HAP-1 (cell line): Measurements from ENCODE around the gene CXCL16.

Experiments
- DNase-seq, 2 experiments: peaks; one replicate each; pipeline ENCODE4 v3.0.0-alpha.2; 2016 to 2020; ENCODE audit warnings: low spot score in 2 of 2
- H3K27me3 ChIP-seq: fragments of 250-450 bp; sonication (Bioruptor Pico); 2 replicates; pipeline ENCODE4 v1.5.1; 2020; ENCODE audit warnings: low read depth, mild to moderate bottlenecking, moderate library complexity
- H3K36me3 ChIP-seq: fragments of 250-450 bp; sonication (Bioruptor Pico); replicated peaks from 2 replicates; pipeline ENCODE4 v1.5.1; 2020; ENCODE audit warnings: mild to moderate bottlenecking
- H3K4me1 ChIP-seq: fragments of 250-450 bp; sonication (Bioruptor Pico); 2 replicates; pipeline ENCODE4 v1.5.1; 2020; ENCODE audit warnings: mild to moderate bottlenecking
- H3K4me3 ChIP-seq: fragments of 250-450 bp; sonication (Bioruptor Pico); 2 replicates; pipeline ENCODE4 v1.5.1; 2020; ENCODE audit warnings: mild to moderate bottlenecking, moderate library complexity
- H3K9me3 ChIP-seq: fragments of 250-450 bp; sonication (Bioruptor Pico); 2 replicates; pipeline ENCODE4 v1.5.1; 2020; ENCODE audit warnings: mild to moderate bottlenecking, moderate library complexity
- in situ Hi-C: fragments of 300-500 bp; cut with MboI; formaldehyde crosslinking; loops from 3 replicates; pipeline ENCODE4 v1.14.3; 2020; ENCODE audit warnings: low sequenced_read_pairs, inconsistent platforms, mixed read lengths

The CXCL16 gene, protein sequence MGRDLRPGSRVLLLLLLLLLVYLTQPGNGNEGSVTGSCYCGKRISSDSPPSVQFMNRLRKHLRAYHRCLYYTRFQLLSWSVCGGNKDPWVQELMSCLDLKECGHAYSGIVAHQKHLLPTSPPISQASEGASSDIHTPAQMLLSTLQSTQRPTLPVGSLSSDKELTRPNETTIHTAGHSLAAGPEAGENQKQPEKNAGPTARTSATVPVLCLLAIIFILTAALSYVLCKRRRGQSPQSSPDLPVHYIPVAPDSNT

DNA sequence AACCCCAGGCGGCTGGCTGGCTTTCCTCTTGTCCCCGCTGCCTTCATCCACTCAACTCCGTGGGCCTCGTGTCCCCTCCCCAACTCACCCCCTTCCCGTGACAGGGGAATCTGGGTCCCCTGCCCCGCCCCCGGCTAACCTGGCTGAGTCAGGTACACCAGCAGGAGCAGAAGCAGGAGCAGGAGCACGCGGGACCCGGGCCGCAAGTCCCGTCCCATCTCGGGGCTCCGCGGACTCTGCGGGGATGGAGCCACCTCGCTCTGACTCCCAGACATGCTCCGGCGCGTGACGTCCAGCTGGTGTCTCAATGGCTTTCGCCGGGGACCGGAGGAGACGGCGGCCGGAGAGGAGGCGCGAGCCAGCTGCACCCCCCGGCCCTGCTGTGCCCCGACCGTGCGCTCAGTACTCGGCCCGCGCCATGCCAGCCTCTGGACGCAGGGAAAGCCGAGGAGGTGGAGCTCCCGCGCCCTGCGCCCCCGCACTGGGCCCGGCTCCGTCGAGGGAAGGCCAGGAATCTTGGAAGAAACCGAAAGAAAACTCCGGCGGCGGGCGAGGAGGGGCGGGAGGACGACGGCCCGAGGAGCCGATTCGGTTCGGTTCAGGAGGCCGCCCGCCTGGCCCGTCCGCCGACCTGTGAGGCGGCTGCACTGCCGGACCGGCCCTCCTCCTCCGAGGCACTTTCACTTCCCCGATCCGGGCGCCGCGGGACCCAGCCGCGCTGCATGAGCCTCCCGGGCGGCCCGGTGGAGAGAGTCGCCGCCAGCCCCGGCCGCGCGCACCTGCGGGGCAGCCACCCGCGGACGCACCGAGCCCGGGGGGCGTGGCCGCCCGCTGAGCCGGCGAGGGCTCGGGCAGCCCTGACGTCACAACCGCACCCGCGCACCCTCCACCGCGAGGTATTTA is at the start of gene CXCL16, which contains the start of gene ZMYND15:
Gene CXCL16 (minus strand): TSS at position 807 of the 903 bp plus-strand sequence. CDS start 589 bp downstream, at position 218.
Gene ZMYND15 (plus strand): TSS at position 712 of the 903 bp plus-strand sequence. CDS start 716 bp downstream, outside the sequence.
- Histone ChIP-seq H3K4me1 (no peaks in the 10 kb centered on the region; the same call in 1 of the 2 replicates), H3K36me3 (no peaks in the 10 kb centered on the region), H3K9me3 (no peaks in the 10 kb centered on the region), H3K4me3 (peak within 1 kb of the TSS; percentile 54), H3K27me3 (no peaks in the 10 kb centered on the region)
- in situ Hi-C loops, result no loop called here
- peak in 1 of 2 experiments; percentile 55 for DNase-seq

DNA sequence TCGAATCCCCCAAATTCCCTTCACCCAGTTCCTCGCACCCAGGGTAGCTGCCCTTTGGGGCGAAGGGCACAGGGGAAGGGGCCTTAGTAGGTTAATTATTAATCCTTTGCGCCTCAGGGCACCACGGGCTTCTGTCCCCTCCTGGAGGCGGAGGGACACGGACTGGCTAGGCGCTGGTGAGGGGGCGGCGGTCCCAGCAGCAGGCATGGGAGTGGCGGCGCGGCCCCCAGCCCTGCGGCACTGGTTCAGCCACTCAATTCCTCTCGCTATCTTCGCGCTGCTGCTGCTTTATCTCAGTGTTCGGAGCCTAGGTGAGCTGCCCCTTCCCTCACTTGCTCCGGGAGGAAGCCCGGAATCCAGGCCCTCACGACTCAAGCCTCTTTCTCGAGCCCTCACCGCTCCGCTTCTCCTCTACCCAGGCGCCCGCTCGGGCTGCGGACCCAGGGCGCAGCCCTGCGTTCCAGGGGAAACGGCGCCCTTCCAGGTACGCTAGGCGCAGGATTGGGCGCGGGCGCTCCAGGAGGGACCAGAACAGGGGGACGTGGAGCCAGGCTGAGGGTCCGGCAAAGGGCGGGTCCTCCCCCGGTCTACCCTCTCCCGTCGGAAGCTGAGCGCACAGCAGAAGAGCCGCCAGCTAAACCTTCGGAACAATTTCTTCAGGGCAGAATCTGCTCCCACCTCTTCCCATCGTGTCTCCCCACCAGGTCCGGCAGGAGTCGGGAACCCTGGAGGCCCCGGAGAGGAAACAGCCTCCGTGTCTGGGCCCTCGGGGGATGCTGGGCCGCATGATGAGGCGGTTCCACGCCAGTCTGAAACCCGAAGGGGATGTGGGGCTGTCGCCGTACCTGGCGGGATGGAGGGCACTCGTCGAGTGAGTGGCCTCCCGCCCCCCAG is 49.3 kb upstream of the CXCL16 start, which contains the start of gene GLTPD2:
Gene GLTPD2 (plus strand): TSS at position 158 of the 894 bp plus-strand sequence. CDS start 48 bp downstream, at position 206.
- Histone ChIP-seq H3K4me3 (peak within 1 kb of the TSS; percentile 37), H3K9me3 (peaks cover 3% of the 10 kb centered on the region; the same call in 1 of the 2 replicates), H3K4me1 (peaks cover 15% of the 10 kb centered on the region), H3K27me3 (no peaks in the 10 kb centered on the region), H3K36me3 (no peaks in the 10 kb centered on the region)
- in situ Hi-C loops, result no loop called here
- DNase-seq, result no peak

DNA sequence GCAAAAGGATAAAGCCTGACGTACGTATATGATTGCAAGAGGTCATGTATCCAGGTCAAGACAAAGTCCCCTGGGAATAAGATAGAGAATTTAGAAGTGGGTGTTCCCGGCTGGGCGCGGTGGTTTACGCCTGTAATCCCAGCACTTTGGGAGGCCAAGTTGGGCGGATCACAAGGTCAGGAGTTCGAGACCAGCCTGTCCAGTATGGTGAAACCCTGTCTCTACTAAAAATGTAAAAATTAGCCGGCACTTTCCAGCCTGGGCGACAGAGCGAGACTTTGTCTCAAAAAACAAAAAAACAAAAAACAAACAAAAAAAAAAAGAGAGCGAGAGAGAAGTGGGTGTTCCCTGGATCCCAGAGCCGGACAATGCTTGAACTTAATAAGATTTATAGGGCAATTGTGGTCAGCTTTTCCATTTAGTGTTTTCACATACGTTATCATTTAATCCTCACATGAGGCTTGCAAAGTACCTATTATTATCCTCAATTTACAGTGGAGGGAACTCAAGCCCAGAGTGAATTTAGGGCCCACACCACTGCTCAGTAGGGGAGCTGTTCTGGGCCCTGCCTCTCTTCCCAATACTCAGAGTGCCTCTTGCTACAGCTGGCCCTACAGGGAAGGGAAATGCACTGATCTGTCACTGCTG is 48.6 kb upstream of the CXCL16 start:
- DNase-seq, result no peak
- peaks cover 15% of the 10 kb centered on the region for H3K4me1 ChIP-seq
- peaks cover 3% of the 10 kb centered on the region; the same call in 1 of the 2 replicates for H3K9me3 ChIP-seq
- H3K4me3 ChIP-seq, result no peak overlapping the region
- H3K27me3 ChIP-seq, result 0 out of 2 replicates have a peak, but pooled peaks cover 2% of the 10 kb centered on the region
- H3K36me3 ChIP-seq, result no peaks in the 10 kb centered on the region
- in situ Hi-C loops, result no loop called here

DNA sequence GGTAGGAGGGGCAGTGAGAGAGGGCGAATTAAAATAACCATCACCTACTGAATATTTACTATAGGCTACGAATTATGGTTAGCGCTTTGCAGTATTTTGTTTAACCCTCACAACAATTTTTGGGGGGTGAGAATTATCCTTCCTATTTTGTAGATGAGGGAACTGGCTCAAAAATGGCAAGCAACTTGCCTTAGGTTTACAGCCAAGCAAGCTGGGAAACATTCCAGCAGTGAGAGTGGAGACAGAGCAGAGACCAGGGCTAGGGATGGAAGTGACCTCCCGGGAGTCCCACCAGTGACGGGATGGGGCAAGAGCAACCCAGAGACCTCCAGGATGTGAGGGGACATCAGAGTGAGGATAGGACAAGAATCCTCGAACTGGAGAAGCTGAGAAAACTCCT is 46.8 kb upstream of the CXCL16 start:
- DNase-seq, result no peak
- Histone ChIP-seq H3K4me3 (no peak overlapping the region), H3K36me3 (no peaks in the 10 kb centered on the region), H3K27me3 (0 out of 2 replicates have a peak, but pooled peaks cover 2% of the 10 kb centered on the region), H3K4me1 (peaks cover 15% of the 10 kb centered on the region), H3K9me3 (peaks cover 3% of the 10 kb centered on the region; the same call in 1 of the 2 replicates)
- in situ Hi-C loops, result no loop called here

DNA sequence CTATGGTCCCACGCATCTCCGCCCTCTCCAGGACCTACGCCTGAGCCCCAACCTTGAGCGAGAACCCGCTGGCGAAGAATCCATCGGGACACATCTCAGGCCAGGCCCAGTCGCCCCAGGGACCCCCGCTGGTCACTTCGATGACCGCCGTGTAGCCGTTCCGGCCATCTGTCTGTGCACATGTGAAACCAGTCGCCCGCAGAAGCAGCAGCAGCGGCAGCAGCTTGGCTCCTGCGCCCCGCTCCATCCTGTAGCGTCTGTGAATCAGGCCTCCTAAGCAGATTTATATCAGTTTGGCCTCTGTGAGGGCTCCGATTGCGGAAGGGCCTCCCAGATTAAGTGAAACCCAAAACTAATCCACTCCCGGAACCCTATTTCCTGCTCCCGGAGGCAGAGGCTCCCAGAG is 46.4 kb upstream of the CXCL16 start, which contains the start of gene VMO1:
Gene VMO1 (minus strand): TSS at position 259 of the 406 bp plus-strand sequence. CDS start 12 bp downstream, at position 247.
- Histone ChIP-seq H3K36me3 (no peaks in the 10 kb centered on the region), H3K4me1 (peaks cover 15% of the 10 kb centered on the region), H3K9me3 (peaks cover 3% of the 10 kb centered on the region; the same call in 1 of the 2 replicates), H3K4me3 (no peak within 1 kb of the TSS), H3K27me3 (0 out of 2 replicates have a peak, but pooled peaks cover 2% of the 10 kb centered on the region)
- in situ Hi-C loops, result no loop called here
- DNase-seq, result no peak

DNA sequence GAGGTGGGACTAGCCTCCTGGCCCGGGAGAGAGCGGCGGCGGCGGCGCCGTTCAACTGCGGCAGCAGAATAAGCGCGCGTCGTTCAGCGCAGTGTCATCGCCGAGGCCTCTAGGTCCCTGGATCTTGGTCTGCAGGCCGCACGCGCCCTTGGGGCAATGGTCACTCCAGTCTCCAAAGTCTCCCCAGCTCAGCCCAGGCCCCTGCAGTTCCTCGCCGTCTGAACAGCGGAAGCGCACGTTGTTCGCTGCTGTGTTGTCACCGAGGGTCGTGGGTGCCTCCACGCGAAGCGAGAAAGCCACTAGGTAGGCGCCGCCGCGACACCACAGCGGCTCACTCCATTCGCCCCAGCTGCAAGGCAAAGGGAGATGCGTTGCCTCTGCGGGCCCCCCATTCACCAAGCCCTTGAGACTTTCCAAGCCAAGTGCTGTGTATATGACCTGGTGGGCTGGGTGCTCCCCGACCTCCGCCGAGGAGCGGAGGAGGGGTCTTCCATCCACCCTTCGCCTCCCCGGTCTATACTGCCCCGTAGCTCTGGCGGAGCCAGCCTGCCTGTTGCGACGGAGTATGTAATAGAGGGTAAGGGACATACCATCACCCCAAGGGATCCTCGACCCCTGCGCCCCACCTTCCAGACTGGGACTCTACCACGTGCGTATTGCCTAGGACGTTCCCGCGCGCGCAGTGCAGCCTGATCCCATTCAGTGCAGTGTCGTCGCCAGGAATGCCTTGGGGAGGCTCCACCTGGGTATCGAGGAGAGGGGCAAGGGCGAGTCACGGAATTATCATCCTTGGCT is 45.8 kb upstream of the CXCL16 start:
- 0 out of 2 replicates have a peak, but pooled peaks cover 2% of the 10 kb centered on the region for H3K27me3 ChIP-seq
- H3K9me3 ChIP-seq, result peaks cover 3% of the 10 kb centered on the region; the same call in 1 of the 2 replicates
- in situ Hi-C loops, result no loop called here
- DNase-seq, result no peak
- H3K4me1 ChIP-seq, result peaks cover 15% of the 10 kb centered on the region
- H3K4me3 ChIP-seq, result no peak overlapping the region
- H3K36me3 ChIP-seq, result no peaks in the 10 kb centered on the region

DNA sequence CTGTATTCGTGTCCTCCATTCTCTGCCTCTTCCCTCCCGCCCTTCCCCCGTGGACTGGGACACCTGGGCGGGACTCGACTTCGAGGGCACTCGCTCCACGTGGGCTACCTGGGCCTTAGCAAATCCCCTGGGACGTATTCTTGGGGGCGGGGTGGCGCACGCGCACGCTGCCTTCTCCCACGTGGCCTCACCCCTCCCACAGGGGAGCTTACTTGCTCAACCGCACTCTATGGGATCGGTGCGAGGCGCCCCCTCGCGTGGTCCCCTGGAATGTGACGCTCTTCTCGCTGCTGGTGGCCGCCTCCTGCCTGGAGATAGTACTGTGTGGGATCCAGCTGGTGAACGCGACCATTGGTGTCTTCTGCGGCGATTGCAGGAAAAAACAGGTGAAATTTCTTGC is 42.9 kb upstream of the CXCL16 start:
- DNase-seq, result no peak
- H3K4me1 ChIP-seq, result peaks cover 4% of the 10 kb centered on the region; the same call in 1 of the 2 replicates
- in situ Hi-C loops, result no loop called here
- H3K9me3 ChIP-seq, result no peaks in the 10 kb centered on the region; the same call in 1 of the 2 replicates
- no peak overlapping the region for H3K4me3 ChIP-seq
- H3K27me3 ChIP-seq, result 0 out of 2 replicates have a peak, but pooled peaks cover 2% of the 10 kb centered on the region
- no peaks in the 10 kb centered on the region for H3K36me3 ChIP-seq

DNA sequence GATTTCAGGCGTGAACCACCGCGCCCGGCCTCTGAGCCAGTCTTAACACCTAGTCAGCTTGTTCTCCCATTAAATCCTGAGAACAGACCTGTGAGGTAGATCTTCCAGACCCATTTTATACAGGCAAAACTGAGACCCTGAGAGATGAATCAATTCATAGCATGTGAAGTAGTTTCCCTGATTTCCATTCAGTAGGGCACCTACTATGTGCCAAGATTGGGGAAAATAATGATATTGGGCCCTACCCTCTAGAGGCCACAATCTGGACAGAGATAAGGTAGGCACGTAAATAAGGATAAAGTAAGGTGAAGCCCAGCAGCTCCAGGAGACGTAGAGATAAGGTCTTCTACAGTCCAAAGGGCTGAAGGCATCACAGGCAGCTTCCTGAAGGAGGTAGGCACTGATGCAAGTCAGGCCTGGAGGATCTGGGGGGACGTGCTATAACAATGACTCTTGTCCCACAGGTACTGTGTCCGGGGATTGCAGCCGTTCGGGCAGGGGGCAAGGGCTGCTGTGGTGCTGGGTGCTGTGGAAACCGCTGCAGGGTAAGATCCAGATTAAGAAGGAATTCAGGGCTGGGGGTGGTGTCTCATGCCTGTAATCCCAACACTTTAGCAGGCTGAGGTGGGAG is 40.7 kb upstream of the CXCL16 start:
- Histone ChIP-seq H3K27me3 (0 out of 2 replicates have a peak, but pooled peaks cover 2% of the 10 kb centered on the region), H3K4me1 (no peaks in the 10 kb centered on the region), H3K9me3 (no peaks in the 10 kb centered on the region), H3K4me3 (no peak overlapping the region), H3K36me3 (no peaks in the 10 kb centered on the region)
- in situ Hi-C loops, result no loop called here
- DNase-seq, result no peak

DNA sequence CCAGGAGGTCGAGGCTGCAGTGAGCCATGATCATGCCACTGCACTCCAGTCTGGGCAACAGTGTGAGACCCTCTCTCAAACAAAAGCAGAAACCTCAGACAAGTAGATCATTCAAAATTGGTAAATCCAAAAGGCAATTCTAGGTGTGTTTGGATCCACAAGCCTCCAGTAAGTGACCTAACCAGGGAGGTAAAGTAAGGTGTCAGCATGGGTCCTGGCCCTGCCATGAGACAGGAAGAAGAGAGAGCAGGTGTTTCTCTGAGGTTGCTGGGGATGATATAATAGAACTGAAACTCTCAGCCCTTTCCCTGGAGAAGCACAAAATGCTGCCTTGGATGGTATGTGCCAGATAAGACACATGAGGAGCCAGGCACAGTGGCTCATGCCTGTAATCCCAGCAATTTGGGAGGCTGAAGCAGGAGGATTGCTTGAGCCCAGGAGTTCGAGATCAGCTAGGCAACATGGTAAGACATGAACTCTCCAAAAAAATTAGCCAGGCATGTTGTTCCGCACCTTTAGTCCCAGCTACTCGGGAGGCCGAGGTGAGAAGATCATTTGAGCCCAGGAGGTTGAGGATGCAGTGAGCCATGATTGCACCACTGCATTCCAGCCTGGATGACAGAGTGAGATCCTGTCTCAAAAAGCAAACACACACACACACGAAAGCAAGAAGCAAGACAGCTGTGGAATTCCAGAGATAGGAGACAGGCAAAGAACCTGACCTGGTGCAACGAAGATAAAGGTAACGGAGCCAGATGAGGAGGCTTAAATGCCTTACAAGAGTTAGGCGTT is 38.4 kb upstream of the CXCL16 start:
- Histone ChIP-seq H3K9me3 (no peaks in the 10 kb centered on the region), H3K4me1 (no peaks in the 10 kb centered on the region), H3K4me3 (no peak overlapping the region), H3K27me3 (no peaks in the 10 kb centered on the region), H3K36me3 (no peaks in the 10 kb centered on the region)
- in situ Hi-C loops, result no loop called here
- DNase-seq, result no peak

DNA sequence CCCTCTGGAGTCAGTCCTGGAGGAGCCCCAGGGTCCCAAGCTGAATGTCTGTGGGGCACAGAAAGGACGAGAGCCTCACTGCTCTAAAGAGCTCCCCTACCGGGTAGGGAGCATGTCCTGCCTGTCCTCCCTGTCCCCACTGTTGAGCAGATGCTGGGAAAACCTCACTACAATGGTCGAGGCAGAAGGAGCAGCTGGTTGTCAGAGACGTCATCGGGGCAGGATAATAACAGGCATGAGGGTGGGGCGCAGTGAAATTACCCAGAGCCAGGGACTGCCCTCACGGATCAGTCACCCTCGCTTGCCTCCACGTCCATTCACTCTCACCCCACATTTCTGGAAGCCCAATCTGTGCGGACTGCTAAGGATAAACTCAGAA is 32.5 kb upstream of the CXCL16 start:
- Histone ChIP-seq H3K36me3 (no peaks in the 10 kb centered on the region), H3K9me3 (no peaks in the 10 kb centered on the region), H3K4me3 (no peak overlapping the region), H3K27me3 (no peaks in the 10 kb centered on the region), H3K4me1 (no peaks in the 10 kb centered on the region)
- in situ Hi-C loops, result no loop called here
- DNase-seq, result no peak
